Pulmonary artery endothelial cell (primary cell): Measurements from ENCODE around the gene ZPR1. TPM values are rescaled to one million over a fixed set of nuclear protein-coding genes. Genes with fewer than 3 reads are reported as not detected.

Source experiments
- total RNA-seq: library from RNA; depleted of rRNA; stranded (reverse); fragments of >200 nt; gene quantifications from 2 replicates; pipeline ENCODE4 v1.2.3, GENCODE V29; 2014

Gene ZPR1
- total RNA-seq, 1 donor from 2014 or later = 45.4 TPM

Other genes starting within 250 kb of the ZPR1 start
- 20.2 and 25.3 TPM in 2 replicates for gene BUD13, start 15.0 kb downstream of the ZPR1 start, total RNA-seq
- not detected in 2 replicates for gene APOA5, start 3.9 kb upstream of the ZPR1 start, total RNA-seq
- gene APOA4, start 35.3 kb upstream of the ZPR1 start, total RNA-seq = not detected in 2 replicates
- not detected in 2 replicates for gene APOC3, start 41.9 kb upstream of the ZPR1 start, total RNA-seq
- not detected in 2 replicates for gene APOA1, start 49.6 kb upstream of the ZPR1 start, total RNA-seq